22Rv1 (cell line): ENCODE results near the gene STRBP.

Experiments used
- CTCF ChIP-seq: fragments of 450-650 bp; IDR thresholded peaks from 2 replicates; pipeline ENCODE4 v1.5.1; 2017; ENCODE audit warnings: mild to moderate bottlenecking
- ZFX ChIP-seq: fragments of 450-650 bp; IDR thresholded peaks from 2 replicates; pipeline ENCODE4 v1.6.1; 2017; ENCODE audit warnings: antibody characterized with exemption, borderline replicate concordance

GRCh38 chr9:123305879-123306278 is 37.5 kb upstream of the STRBP start:
- TF ChIP-seq CTCF: no peak
- TF ChIP-seq ZFX: no peak
